HG03064 (cell line): ENCODE results near the gene DAGLB.
A peak's percentile ranks its signal among the peaks of the same experiment; 100 is the strongest.
"Not testable (repeated sequence)": the region's sequence is repeated elsewhere in the genome, so short reads cannot be mapped to it uniquely, and the experiment has no call there.

ENCODE experiments used
- ATAC-seq: cut with Tn5 transposase; IDR thresholded peaks from one replicate; pipeline ENCODE4 v1.9.1; 2021; ENCODE audit warnings: low read depth; ENCODE audit not compliant: unreplicated experiment

The DAGLB gene

DNA sequence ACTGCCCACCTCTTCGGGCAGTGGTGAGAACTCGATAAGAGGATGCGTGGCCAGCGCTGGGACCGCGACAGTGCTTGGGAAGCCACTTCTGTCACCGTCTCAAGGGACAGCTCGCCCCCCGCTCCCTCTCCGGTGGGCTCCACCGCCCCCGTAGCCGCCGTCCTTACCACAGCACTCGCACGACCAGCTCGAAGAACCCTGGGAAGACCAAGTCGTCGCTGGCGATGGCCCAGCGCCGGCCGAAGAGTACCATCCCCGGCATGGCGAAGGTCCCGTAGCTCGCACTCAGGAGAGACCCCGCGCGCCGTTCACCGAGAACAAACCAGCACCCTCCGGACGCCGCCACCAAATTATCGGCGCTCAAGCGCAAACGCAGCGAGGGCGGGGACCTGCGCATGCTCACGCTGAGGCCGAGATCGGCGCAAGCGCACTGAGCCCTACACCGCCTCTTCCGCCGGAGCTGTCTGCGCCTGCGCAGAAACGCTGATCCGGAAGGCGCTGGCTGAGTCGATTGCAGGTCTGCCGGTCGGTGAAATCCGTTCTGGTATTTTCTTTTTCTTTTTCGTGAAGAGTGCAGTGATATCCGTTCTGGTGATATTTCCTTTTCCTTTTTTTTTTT lies at the start of gene DAGLB:
TSS of gene DAGLB (minus strand) at position 374 of the 619 bp plus-strand sequence. CDS start at position 262, 112 bp downstream.
- ATAC-seq = peak; percentile 68

DNA sequence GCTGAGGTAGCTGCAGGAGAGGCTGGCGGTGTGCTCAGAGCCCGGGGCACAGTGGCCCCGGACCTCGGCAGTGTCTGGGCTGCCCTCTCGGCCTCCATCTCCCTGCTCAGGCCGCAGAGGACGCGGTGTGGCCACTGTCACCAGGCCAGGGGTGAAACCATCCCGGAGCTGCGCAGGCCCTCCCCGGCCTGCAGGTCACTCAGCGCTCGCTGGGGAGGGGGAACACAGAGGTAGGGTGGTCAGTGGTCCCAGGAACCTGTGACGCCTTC lies 49.8 kb upstream of the DAGLB start:
- no peak for ATAC-seq

DNA sequence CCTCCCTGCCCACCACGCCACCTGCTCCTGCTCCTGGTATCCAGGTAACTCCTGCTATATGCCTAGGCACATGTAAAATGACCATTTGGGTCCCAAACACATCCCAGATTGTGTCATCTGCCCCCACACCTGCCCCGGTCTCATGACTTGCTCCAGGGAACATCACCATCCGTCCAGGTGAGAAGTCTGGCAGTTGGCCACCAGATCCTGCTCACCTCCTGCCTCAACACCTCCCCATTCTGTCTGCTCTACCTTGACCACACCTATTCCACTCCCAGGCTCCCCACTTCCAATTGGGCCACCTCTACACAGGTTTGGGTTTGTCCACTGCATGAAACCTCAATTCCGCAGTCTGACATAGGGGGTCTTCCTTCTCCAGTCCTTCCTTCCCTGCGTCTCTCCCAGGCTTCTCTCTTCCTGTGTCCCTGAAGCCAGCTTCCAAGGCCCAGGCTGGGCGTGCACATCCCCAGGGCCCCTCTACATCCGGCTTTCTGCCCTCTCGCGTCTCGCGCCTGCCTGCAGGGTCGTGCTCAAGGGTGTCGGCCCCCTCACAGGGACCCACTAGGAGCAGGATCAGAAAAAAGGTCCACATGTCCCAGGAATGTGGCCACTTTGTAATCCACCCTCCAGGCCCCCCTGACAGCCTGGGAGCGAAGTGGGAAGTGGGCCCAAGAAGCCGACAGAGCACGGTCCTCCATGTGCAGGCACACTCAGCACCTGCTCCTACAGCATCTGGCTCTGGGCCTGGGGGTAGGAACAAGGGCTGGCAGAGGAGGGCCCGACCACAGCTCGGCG lies 49.3 kb upstream of the DAGLB start:
- no peak for ATAC-seq

- ATAC-seq = no peak
Observed at GRCh38 chr7:6495597-6496262, 48.0 kb upstream of the DAGLB start.

DNA sequence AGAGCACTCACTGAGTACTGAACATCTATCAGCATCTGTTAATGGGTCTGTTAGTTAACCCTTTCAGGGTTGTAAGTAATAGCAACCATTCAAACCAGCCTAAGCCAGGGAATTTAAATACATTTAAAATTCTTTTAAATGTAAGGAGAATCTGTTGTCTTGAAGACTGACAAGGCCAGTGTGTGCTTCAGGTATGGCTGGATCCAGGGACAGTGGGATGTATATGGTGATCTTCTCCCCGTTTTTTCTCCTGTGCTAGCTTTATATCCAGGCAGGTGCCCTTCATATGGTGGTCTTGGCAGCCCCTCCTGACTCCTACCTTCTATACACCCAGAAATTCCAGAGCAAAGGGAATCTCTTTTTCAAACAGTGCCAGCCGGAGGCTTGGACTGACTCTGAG lies 46.6 kb upstream of the DAGLB start:
- no peak for ATAC-seq

GRCh38 chr7:6491194-6491593 lies 43.4 kb upstream of the DAGLB start:
- no peak for ATAC-seq

DNA sequence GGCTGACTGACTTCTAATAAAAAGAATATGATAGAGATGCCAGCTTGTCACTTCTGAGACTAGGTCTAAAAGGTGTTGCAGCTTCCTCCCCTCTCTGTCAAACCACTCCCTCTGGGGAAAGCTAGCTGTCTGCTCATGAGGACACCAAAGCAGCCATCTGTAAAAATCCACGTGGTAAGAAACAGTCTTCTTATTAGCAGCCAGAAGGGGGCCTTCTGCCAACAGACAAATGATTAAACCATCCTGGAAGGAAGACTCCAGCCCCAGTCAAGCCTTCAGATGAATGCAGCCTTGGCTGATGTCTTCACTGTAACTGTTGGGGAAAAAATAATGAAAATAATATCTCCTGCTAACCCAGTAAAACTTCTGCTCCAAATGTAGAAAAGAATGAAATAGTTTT lies 41.9 kb upstream of the DAGLB start:
- ATAC-seq = no peak

- ATAC-seq = no peak
Observed at GRCh38 chr7:6487184-6487545, 39.4 kb upstream of the DAGLB start.

GRCh38 chr7:6486438-6487183 lies 38.9 kb upstream of the DAGLB start:
- no peak for ATAC-seq

GRCh38 chr7:6482743-6483119 lies 35.0 kb upstream of the DAGLB start:
- no peak for ATAC-seq

GRCh38 chr7:6482307-6482706 lies 34.6 kb upstream of the DAGLB start:
- ATAC-seq = no peak

- no peak for ATAC-seq
Observed at GRCh38 chr7:6481445-6481844, 33.7 kb upstream of the DAGLB start.

DNA sequence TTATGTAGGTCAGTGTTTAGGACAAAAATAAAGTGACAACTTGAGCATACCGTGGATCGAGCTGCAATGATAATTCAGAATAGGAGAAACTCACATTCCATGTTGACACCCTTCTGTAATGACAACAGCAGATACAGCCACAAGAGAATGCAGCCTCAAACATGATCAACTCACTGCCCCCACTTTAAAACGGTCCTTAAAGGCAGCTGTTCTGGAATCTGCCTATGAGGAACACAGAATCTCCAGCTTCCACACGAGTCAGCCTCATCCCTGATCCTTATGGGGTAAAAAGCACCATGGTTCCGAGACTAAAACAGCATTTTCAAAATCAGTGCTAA lies 32.5 kb upstream of the DAGLB start:
- no peak for ATAC-seq

DNA sequence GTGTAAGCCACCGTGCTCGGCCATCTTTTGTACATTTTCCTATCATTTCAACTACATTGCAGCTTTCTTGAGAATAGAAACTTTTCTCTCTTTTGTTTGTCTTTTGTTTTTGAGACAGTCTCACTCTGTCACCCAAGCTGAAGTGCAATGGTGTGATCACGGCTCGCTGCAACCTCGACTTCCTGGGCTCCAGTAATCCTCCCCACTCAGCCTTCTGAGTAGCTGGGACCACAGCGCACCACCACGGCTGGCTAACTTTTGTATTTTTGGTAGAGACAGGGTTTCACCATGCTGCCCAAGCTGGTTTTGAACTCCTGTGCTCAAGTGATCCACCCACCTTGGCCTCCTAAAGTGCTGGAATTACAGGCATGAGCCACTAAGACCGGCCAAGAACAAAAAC lies 31.3 kb upstream of the DAGLB start:
- ATAC-seq = no peak

DNA sequence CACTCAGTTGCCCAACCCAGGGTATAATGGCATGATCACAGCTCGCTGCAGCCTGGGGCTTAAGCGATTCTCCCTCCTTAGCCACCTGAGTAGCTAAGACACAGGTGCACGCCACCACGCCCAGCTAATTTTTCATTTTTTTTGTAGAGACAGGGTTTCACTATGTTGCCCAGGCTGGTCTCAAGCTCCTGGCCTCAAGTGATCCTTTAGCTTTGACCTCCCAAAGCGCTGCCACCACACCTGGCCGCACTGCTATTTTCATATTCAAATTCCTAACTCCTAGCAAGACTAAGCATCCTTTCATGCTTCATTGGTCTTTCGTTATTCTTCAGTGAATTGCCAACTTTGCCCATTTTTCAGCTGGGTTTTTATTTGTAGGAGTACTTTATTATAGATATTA lies 30.4 kb upstream of the DAGLB start:
- no peak for ATAC-seq

DNA sequence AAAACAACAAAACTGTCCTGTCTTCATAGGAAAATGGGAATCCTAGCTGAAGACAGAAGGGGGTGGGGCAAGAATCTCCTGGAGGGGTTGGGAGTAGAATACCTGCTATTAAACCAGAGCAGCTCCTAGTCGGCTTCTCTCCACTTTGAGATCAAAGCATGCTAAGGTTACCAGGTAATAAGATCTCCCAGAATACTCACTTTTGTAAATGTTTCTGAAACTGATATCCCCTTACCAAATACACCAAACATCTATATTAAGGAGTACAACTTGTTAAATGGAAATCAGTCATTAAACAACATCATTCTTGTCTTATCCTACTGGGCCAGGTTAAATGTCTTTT lies 29.5 kb upstream of the DAGLB start:
- no peak for ATAC-seq

DNA sequence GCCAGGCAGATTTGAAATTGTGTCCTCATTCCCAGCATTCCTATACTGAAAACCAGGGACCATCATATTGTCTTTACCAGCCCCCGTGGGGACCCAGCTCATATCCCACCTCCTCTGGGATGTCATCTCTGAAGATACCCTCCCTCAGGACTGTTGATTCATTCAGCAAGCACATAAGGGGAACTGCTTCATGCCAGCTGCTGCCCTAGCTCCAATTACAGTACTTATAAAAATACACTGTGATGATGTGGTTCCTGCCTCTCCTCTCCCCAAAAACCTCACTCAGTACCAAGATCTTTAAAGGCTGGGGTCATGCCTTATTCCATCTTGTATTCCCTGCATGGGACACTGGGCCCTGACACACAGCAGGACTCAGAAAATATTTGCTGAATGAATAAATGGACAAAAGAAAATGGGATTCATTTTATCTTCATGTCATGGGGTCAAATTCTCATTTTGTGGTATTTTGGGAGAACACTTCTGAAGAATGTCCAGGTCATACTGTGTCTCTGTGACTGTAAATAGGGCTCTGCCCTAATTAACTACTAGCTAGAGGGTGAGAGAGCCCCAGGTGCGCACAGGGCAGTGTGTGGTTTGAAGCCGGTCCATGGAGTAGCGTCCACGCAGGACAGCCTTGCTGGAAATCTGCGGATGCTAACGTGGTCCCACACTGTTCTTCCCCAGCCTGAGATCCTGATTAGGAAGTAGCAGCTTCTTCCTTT lies 29.0 kb upstream of the DAGLB start:
- no peak for ATAC-seq

DNA sequence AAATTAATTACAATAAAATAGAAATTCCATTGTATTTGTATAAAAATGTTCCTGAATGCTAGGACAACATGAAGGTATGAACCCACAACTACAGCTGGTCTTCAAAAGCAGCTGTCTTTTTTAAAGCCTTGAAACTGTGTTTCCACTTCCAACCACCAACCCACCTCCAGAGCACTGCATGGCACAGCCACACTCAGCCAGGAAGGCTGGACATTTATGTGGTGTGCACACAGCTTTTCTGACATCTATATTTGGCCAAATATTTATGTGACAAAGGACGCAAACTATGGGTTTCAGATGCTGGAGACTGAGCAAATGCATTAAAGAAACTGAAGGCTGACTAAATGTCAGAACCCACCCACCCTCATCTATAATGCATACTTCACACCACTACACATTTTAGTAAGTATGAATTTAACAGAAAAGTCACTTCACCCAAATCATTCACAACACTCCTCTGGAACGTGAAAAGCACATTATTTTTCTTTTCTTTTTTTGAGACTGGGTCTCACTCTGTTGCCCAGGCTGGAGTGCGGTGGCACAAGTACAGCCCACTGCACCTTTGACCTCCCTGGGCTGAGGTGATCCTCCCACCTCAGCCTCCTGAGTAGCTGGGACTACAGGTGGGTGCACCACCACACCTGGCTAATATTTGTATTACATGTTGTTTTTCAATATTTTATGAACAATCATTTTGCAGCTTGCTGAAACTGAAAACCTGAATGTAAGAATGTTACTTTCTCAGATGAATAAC lies 27.9 kb upstream of the DAGLB start:
- ATAC-seq = no peak

DNA sequence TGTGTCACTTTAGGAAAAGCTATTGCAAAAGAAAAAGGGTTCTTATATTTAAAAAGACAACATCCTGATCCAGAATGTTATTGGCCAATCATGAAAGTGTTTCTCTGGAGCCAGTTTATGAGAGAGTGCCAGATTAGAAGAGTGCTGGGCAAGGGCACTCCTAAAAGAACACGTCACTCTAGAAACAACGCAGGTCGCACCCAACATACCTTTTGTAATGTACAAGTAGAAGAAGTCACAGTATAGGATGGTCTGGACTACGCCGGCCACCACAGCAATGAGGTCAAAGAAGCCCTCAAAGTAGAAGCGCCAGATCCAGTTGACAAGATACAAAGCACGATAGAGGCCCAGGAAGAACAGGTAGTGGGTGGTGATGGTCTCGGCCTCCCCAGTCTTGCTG lies 18.1 kb upstream of the DAGLB start:
- ATAC-seq = no peak

DNA sequence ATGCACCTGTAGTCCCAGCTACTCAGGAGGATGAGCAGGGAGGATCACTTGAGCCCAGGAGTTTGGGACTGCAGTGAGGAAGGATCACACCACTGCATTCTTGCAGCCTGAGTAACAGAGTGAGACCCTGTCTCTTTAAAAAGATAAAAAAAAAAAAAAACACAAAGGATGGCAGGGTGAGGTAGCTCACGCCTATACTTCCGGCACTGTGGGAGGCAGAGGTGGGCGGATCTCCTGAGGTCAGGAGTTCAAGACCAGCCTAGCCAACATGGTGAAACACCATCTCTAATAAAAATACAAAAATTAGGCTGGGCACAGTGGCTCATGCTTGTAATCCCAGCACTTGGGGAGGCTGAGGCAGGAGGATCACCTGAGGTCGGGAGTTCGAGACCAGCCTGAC lies 15.9 kb upstream of the DAGLB start:
- ATAC-seq = not testable (repeated sequence)
